ENCODE measurements around the gene LARP4B. TPM values are rescaled to one million over a fixed set of nuclear protein-coding genes. Genes with fewer than 3 reads are reported as not detected.

LARP4B gene
- total RNA-seq, 4 donors from 2014 or later, result 37.2 to 103 (median 54.7) TPM

DNA sequence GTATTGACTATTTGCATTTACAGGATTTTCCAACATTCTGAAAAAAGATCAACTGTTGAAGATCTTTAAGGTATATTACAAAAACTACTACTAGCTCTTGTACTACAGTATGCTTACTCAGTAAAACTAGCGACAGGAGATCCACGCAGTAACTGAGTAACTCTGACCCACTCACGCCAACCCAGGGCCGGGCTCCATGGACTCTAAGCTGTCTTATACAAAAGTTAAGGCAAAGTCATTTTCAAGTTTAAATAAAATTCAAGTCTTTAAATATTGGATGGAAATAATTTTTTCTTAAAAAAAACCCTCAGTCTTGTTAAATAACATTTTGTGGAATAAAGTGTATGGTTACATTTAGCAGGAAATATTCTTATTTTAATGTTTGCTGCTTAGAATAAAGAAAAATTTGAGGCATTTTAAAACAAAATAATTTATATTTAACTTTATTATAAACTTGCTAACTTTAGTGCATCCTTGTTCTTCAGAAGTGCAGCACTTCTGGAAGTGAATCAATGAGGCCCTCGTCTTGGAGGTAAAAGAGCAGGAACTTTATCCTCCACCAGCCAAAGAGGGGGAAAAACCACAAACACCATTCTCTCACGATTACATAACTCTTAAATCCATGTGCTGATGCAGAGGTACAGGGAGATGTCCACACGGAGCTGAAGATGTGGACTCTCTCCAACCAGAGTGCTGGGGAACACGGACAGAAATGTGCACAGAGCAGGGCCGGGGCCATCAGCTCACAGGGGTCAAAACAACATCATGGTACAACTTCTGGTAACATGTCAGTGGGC, 119.9 kb downstream of the LARP4B start:
- no peak for TF ChIP-seq CTCF (IDR thresholded peaks at IDR 0.05)
- ATAC-seq (ENCODE audit: low FRiP score), result no peak
- no peak for DNase-seq (ENCODE audit: low spot score)

- DNase-seq (ENCODE audit: low spot score) (no peak), ATAC-seq (ENCODE audit: low FRiP score) (no peak)
- no peak for TF ChIP-seq CTCF (IDR thresholded peaks at IDR 0.05)
Measured at GRCh38 chr10:810351-810846, 121.1 kb downstream of the LARP4B start.

GRCh38 chr10:809671-810350, 121.7 kb downstream of the LARP4B start:
- DNase-seq (ENCODE audit: low spot score) (no peak), ATAC-seq (ENCODE audit: low FRiP score) (no peak)
- TF ChIP-seq CTCF (IDR thresholded peaks at IDR 0.05), result no peak

- no peak for DNase-seq (ENCODE audit: low spot score)
- no peak for ATAC-seq (ENCODE audit: low FRiP score)
- no peak for TF ChIP-seq CTCF (IDR thresholded peaks at IDR 0.05)
Measured at GRCh38 chr10:807958-808353, 123.5 kb downstream of the LARP4B start.

DNA sequence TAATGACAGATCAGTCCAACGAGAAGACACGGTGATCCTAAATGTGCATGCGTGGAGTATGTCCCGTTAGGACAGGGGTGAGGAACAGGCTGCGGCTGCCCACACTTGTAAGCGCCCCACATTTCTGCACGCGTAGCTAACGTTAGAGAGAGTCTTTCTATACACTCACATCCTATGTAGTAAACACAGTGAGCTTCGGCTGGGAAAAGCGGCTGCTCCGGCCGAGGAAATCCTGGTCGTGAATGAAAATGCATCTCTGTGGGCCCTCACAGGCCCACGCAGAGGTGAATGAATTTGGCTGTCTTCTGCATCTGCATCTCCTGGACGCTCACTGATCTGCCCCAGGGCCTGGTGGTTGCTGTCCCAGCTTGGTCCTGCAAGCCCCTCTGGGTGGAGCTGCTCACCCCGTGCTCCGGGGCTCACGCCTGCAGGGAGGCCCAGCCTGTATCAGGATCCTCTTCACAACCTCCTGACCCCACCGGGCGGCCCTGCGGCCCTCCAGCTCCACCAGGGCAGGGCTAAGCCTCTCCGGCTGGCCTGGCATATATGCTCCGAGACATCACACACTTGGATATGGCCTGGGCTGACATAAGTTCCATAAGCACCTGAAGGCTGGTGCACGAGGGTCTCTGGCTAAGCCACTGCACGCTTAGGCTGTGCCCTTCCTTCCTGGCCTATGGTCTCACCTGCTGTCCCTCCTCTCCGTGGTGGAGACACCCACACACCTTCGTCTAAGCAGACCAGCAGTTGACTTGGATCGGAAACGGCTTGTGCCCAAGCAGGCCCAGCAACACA, 124.1 kb downstream of the LARP4B start:
- no peak for TF ChIP-seq CTCF (IDR thresholded peaks at IDR 0.05)
- no peak for DNase-seq (ENCODE audit: low spot score)
- no peak for ATAC-seq (ENCODE audit: low FRiP score)

- ATAC-seq (ENCODE audit: low FRiP score) (no peak), DNase-seq (ENCODE audit: low spot score) (no peak)
- TF ChIP-seq CTCF (IDR thresholded peaks at IDR 0.05), result no peak
Measured at GRCh38 chr10:806451-807162, 124.9 kb downstream of the LARP4B start.
